Esophagus muscularis mucosa (tissue), 4 donors: ENCODE results near the gene HPX. TPM values are rescaled to one million over a fixed set of nuclear protein-coding genes. Genes with fewer than 3 reads are reported as not detected.

Experiments
- DNase-seq: peaks from one replicate; pipeline ENCODE4 v3.0.0-alpha.2; 2017; ENCODE audit errors: extremely low spot score
- H3K27ac ChIP-seq, 4 donors: fragments of 200-600 bp; sonication (generic); replicated peaks in 1 of 4; 1 replicate in 3 of 4; 2 replicates in 1 of 4; pipeline ENCODE4 v1.5.1; 2016 to 2019; ENCODE audit warnings: mild to moderate bottlenecking in 1 of 4
- H3K27me3 ChIP-seq, 4 donors: fragments of 200-600 bp; sonication (generic); one replicate each; pipeline versions ENCODE4 v1.5.1 to v1.6.0; 2016 to 2019
- H3K36me3 ChIP-seq, 4 donors: fragments of 200-600 bp; sonication (generic); one replicate each; pipeline ENCODE4 v1.5.1; 2016 to 2019
- H3K4me1 ChIP-seq, 4 donors: fragments of 200-600 bp; sonication (generic); one replicate each; pipeline ENCODE4 v1.5.1; 2016 to 2019
- H3K4me3 ChIP-seq, 4 donors: fragments of 200-600 bp; sonication (generic); 1 replicate in 2 of 4; 2 replicates in 2 of 4; pipeline ENCODE4 v1.5.1; 2016 to 2019; ENCODE audit warnings: mild to moderate bottlenecking in 4 of 4, moderate library complexity in 1 of 4
- H3K9me3 ChIP-seq, 4 donors: fragments of 200-600 bp; sonication (generic); 1 replicate in 3 of 4; 2 replicates in 1 of 4; pipeline ENCODE4 v1.5.1; 2016 to 2019
- CTCF ChIP-seq, 3 experiments: fragments of 200-600 bp in 2 of 3; fragments of 450-650 bp in 1 of 3; sonication (generic) in 2 of 3; IDR thresholded peaks; one replicate each; pipeline ENCODE4 v1.5.1; 2017 to 2019; ENCODE audit warnings: antibody characterized with exemption in 3 of 3, mild to moderate bottlenecking in 2 of 3, moderate library complexity in 1 of 3
- EP300 ChIP-seq: sonication (generic); formaldehyde crosslinking; IDR thresholded peaks from one replicate; pipeline ENCODE4 v1.6.1; 2017; ENCODE audit warnings: antibody characterized with exemption
- POLR2A ChIP-seq: fragments of 450-650 bp; IDR thresholded peaks from one replicate; pipeline ENCODE4 v1.6.1; 2017; ENCODE audit warnings: antibody characterized with exemption, moderate library complexity, mild to moderate bottlenecking, low read depth
- POLR2AphosphoS5 ChIP-seq, 2 donors: sonication (generic); formaldehyde crosslinking; IDR thresholded peaks; one replicate each; pipeline ENCODE4 v1.6.1; 2017; ENCODE audit warnings: antibody characterized with exemption in 2 of 2
- WGBS: methylation state at CpG from one replicate; pipeline ENCODE4 v1.1.5; 2018; 5-methylcytosine and 5-hydroxymethylcytosine counted together
- intact Hi-C: fragments of 100-400 bp; cut with DNase I; formaldehyde crosslinking; loops from one replicate; pipeline ENCODE4 v1.15.1; 2023
- total RNA-seq, 4 donors: library from RNA; depleted of rRNA; stranded (reverse); fragments of >200 nt; gene quantifications; one replicate each; pipeline versions ENCODE4 v1.1.0 to v1.2.1, GENCODE V29; 2016

HPX gene
- total RNA-seq, 4 donors from 2014 or later, result 0.50 to 1.2 (median 0.69) TPM

- WGBS, result 96% methylated on average over 2 of the region's 2 CpGs
- H3K4me1 ChIP-seq, result no peaks in the 10 kb centered on the region
- H3K36me3 ChIP-seq, result peaks cover 40 to 94% (median 72%) of the 10 kb centered on the region in 4 donors
- H3K27ac ChIP-seq, result no peak overlapping the region
- no peaks in the 10 kb centered on the region for H3K9me3 ChIP-seq
- TF ChIP-seq CTCF (IDR thresholded peaks at IDR 0.05) (no peak), POLR2AphosphoS5 (IDR thresholded peaks at IDR 0.05) (no peak), EP300 (no peak), POLR2A (no peak)
- no peak overlapping the region for H3K4me3 ChIP-seq
- no peaks in the 10 kb centered on the region for H3K27me3 ChIP-seq
- intact Hi-C loops, result no loop called here
- no peak for DNase-seq
These were observed 17.7 kb upstream of the HPX start for GRCh38 chr11:6458352-6459098.

GRCh38 chr11:6457581-6458320, 17.0 kb upstream of the HPX start:
- intact Hi-C loops, result no loop called here
- H3K9me3 ChIP-seq, result no peaks in the 10 kb centered on the region
- no peak for TF ChIP-seq POLR2AphosphoS5 (IDR thresholded peaks at IDR 0.05)
- no peak for TF ChIP-seq POLR2A
- TF ChIP-seq CTCF (IDR thresholded peaks at IDR 0.05), result no peak
- no peak for TF ChIP-seq EP300
- no peaks in the 10 kb centered on the region for H3K27me3 ChIP-seq
- 91% methylated on average over 25 of the region's 26 CpGs for WGBS
- H3K4me3 ChIP-seq, result no peak overlapping the region
- H3K36me3 ChIP-seq, result peaks cover 44 to 97% (median 77%) of the 10 kb centered on the region in 4 donors
- no peak overlapping the region for H3K27ac ChIP-seq
- DNase-seq, result no peak
- no peaks in the 10 kb centered on the region for H3K4me1 ChIP-seq

- TF ChIP-seq EP300 (no peak), POLR2A (no peak), CTCF (IDR thresholded peaks at IDR 0.05) (no peak), POLR2AphosphoS5 (IDR thresholded peaks at IDR 0.05) (no peak)
- Histone ChIP-seq H3K4me3 (no peak overlapping the region), H3K4me1 (no peaks in the 10 kb centered on the region), H3K27me3 (no peaks in the 10 kb centered on the region), H3K9me3 (no peaks in the 10 kb centered on the region), H3K27ac (no peak overlapping the region), H3K36me3 (peaks cover 50 to 98% (median 84%) of the 10 kb centered on the region in 4 donors)
- WGBS, result 98% methylated on average over 37 of the region's 56 CpGs
- intact Hi-C loops, result no loop called here
- DNase-seq, result no peak
These were observed 15.7 kb upstream of the HPX start for GRCh38 chr11:6456361-6457073.

GRCh38 chr11:6455070-6455469, 14.3 kb upstream of the HPX start:
- TF ChIP-seq POLR2A (no peak), CTCF (IDR thresholded peaks at IDR 0.05) (no peak), EP300 (no peak)
- no peaks in the 10 kb centered on the region for H3K4me1 ChIP-seq
- intact Hi-C loops, result no loop called here
- no peaks in the 10 kb centered on the region for H3K9me3 ChIP-seq
- H3K4me3 ChIP-seq, result no peak overlapping the region
- no peak for DNase-seq
- H3K36me3 ChIP-seq, result peaks cover 63 to 100% (median 92%) of the 10 kb centered on the region in 4 donors
- no peaks in the 10 kb centered on the region for H3K27me3 ChIP-seq
- no peak overlapping the region for H3K27ac ChIP-seq
- 82% methylated on average over 2 of the region's 2 CpGs for WGBS
